Type B pancreatic cell (in vitro differentiated cells): Measurements from ENCODE around the gene FAIM2. TPM values are rescaled to one million over a fixed set of nuclear protein-coding genes. Genes with fewer than 3 reads are reported as not detected.
A peak's percentile ranks its signal among the peaks of the same experiment; 100 is the strongest.

ENCODE experiments used
- DNase-seq: peaks from one replicate; pipeline ENCODE4 v3.0.0; 2021; ENCODE audit warnings: mixed read lengths; ENCODE audit not compliant: unreplicated experiment; ENCODE audit errors: extremely low spot score
- H3K27ac Mint-ChIP-seq: 2 replicates; pipeline ENCODE4 v1.8.0; 2021; ENCODE audit warnings: mild to moderate bottlenecking, mixed read lengths
- H3K27me3 Mint-ChIP-seq: 2 replicates; pipeline ENCODE4 v1.8.0; 2021; ENCODE audit warnings: mixed read lengths
- H3K36me3 Mint-ChIP-seq: 2 replicates; pipeline ENCODE4 v1.8.0; 2021; ENCODE audit warnings: mixed read lengths
- H3K4me1 Mint-ChIP-seq: one replicate; pipeline ENCODE4 v1.8.0; 2021; ENCODE audit warnings: mixed read lengths; ENCODE audit not compliant: unreplicated experiment
- H3K4me3 Mint-ChIP-seq: 2 replicates; pipeline ENCODE4 v1.8.0; 2021; ENCODE audit warnings: mild to moderate bottlenecking, mixed read lengths
- H3K9me3 Mint-ChIP-seq: 2 replicates; pipeline ENCODE4 v1.8.0; 2021; ENCODE audit warnings: mixed read lengths
- long read RNA-seq: library from polyadenylated mRNA; unstranded; transcript quantifications from one replicate; pipeline ENCODE4 v2.0.0, GENCODE V29; 2020
- total RNA-seq: library from RNA; stranded (reverse); gene quantifications from 2 replicates; pipeline ENCODE4 v1.2.1, GENCODE V29; 2021; ENCODE audit warnings: low replicate concordance
- TF ChIP-seq, protein P1 (sequence below): fragments of 200-600 bp; sonication (generic); conservative IDR thresholded peaks from 2 replicates; pipeline ENCODE4 v1.5.0; 2021; ENCODE audit warnings: antibody characterized with exemption, mild to moderate bottlenecking

FAIM2 gene
- 0.14 and 1.7 TPM in 2 replicates for total RNA-seq
- long read RNA-seq = 0 reads

GRCh38 chr12:49903700-49904423, at the start of gene FAIM2:
Gene FAIM2 (minus strand): TSS chr12:49903900. CDS start chr12:49903792, 108 bp downstream.
- Mint-ChIP-seq H3K9me3 (no peaks in the 10 kb centered on the region), H3K36me3 (no peaks in the 10 kb centered on the region), H3K4me1 (peaks cover 14% of the 10 kb centered on the region), H3K27ac (peak within 1 kb of the TSS; percentile 56), H3K27me3 (peaks cover 58% of the 10 kb centered on the region), H3K4me3 (peak within 1 kb of the TSS; percentile 85)
- TF ChIP-seq, protein P1, sequence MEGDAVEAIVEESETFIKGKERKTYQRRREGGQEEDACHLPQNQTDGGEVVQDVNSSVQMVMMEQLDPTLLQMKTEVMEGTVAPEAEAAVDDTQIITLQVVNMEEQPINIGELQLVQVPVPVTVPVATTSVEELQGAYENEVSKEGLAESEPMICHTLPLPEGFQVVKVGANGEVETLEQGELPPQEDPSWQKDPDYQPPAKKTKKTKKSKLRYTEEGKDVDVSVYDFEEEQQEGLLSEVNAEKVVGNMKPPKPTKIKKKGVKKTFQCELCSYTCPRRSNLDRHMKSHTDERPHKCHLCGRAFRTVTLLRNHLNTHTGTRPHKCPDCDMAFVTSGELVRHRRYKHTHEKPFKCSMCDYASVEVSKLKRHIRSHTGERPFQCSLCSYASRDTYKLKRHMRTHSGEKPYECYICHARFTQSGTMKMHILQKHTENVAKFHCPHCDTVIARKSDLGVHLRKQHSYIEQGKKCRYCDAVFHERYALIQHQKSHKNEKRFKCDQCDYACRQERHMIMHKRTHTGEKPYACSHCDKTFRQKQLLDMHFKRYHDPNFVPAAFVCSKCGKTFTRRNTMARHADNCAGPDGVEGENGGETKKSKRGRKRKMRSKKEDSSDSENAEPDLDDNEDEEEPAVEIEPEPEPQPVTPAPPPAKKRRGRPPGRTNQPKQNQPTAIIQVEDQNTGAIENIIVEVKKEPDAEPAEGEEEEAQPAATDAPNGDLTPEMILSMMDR = no peak
- peak; percentile 72 for DNase-seq

DNA sequence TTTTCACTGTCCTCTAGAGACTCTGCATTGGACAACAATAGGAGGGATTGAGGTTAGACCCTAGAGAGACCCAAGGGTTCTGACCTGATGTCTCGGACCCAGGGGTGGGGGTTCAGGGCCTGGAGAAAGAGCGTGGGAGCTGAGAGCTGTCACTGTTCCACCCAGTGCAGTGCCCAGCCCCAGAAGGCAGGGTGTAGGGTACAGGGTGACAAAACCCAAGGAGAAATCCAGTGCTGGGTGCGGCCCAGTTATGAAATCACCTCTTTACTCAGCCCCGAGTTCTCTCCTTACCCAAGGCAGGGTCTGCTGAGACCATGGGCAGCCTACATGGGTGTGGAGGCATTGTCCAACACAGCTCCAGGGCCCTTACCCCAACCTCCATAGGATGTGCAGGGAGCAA, 49.5 kb upstream of the FAIM2 start:
- H3K27me3 Mint-ChIP-seq = peaks cover 27% of the 10 kb centered on the region
- no peaks in the 10 kb centered on the region for H3K36me3 Mint-ChIP-seq
- no peak overlapping the region for H3K4me3 Mint-ChIP-seq
- DNase-seq = no peak
- H3K27ac Mint-ChIP-seq = no peak overlapping the region
- no peaks in the 10 kb centered on the region for H3K9me3 Mint-ChIP-seq
- TF ChIP-seq, protein P1 = no peak
- peaks cover 8% of the 10 kb centered on the region for H3K4me1 Mint-ChIP-seq

GRCh38 chr12:49952391-49953055, 48.8 kb upstream of the FAIM2 start:
- H3K27me3 Mint-ChIP-seq = peaks cover 20% of the 10 kb centered on the region
- no peaks in the 10 kb centered on the region for H3K9me3 Mint-ChIP-seq
- H3K4me1 Mint-ChIP-seq = peaks cover 8% of the 10 kb centered on the region
- no peaks in the 10 kb centered on the region for H3K36me3 Mint-ChIP-seq
- no peak overlapping the region for H3K27ac Mint-ChIP-seq
- no peak for DNase-seq
- H3K4me3 Mint-ChIP-seq = no peak overlapping the region
- TF ChIP-seq, protein P1 = no peak

DNA sequence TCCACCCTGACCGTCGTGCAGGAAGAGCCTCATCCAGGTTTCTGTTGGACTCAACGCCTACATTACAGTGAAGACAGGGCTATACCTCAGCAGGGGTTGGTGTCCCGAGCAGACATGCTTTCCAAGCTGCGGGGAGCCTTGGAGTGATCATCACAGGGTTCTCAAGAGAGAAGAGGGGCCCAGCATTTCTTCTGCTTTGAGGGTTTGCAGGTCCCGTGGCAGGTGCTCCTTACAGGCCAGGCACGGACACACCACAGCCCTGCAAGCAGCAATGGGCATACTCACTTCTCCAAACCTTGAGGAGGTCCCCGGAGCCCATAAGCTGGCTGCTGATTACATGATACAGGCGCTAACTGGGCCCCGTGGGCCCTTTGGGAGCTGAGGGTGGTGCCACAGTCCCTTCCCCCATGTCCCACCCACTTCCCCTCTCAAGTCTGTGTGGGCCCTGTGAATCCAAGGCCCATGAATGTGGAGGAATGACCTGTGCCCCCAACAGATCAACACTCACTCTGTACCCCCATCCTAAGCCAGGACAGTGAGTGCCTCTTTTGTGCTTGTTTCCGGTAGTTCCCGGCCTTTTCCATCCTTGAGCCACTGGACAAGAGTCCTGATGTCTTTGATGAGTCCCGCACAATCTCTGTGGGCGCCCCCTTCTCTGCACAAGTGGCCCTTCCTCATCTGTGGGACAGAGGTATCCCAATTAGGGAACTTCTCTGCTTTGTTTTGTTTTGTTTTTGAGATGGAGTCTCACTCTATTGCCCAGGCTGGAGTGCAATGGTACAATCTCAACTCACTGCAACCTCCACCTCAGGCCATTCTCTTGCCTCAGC, 47.9 kb upstream of the FAIM2 start:
- Mint-ChIP-seq H3K9me3 (no peaks in the 10 kb centered on the region), H3K36me3 (no peaks in the 10 kb centered on the region), H3K4me1 (peaks cover 8% of the 10 kb centered on the region), H3K4me3 (no peak overlapping the region), H3K27ac (no peak overlapping the region), H3K27me3 (peaks cover 11% of the 10 kb centered on the region)
- TF ChIP-seq, protein P1 = no peak
- DNase-seq = no peak

DNA sequence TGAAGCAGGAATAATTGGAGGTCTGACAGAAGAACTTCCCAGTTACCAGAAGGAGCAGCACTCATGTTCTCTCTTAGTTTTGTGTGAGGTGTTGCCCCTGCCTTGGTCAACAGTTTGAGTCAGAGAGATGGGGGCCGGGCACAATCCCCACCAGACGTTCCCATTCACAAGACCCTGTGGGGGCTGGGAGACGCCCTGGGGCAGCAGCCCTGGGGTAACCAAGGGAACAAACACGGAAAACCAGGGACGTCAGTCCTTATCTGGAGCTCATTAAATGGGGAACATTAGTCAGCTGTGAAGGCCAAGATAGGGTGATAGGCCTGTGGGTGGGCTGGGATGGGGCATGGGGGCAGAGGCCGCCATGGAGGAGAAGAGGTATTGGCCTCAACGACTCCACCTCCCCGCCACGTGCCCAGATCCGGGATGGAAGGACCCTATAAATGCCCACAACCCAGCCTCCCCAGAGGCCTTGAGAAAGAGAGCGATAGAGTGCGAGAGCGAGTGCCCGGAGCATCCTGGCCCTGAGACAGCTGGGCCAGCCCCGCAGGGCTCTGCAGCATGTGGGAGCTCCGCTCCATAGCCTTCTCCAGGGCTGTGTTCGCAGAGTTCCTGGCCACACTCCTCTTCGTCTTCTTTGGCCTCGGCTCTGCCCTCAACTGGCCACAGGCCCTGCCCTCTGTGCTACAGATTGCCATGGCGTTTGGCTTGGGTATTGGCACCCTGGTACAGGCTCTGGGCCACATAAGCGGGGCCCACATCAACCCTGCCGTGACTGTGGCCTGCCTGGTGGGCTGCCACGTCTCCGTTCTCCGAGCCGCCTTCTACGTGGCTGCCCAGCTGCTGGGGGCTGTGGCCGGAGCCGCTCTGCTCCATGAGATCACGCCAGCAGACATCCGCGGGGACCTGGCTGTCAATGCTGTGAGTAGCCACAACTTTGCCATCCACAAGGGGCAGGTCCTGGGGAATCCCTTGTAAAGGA, 46.9 kb upstream of the FAIM2 start, which contains the start of gene AQP2:
AQP2 (plus strand) TSS at position 465 of the 979 bp plus-strand sequence; CDS start at position 559, 94 bp downstream.
- no peaks in the 10 kb centered on the region for H3K9me3 Mint-ChIP-seq
- peaks cover 17% of the 10 kb centered on the region for H3K4me1 Mint-ChIP-seq
- TF ChIP-seq, protein P1 = no peak
- no peaks in the 10 kb centered on the region for H3K36me3 Mint-ChIP-seq
- H3K27ac Mint-ChIP-seq = no peak within 1 kb of the TSS
- H3K27me3 Mint-ChIP-seq = peaks cover 9% of the 10 kb centered on the region
- no peak within 1 kb of the TSS for H3K4me3 Mint-ChIP-seq
- no peak for DNase-seq
